ENCODE data around the gene PANK2. TPM values are rescaled to one million over a fixed set of nuclear protein-coding genes. Genes with fewer than 3 reads are reported as not detected.

PANK2 gene
- total RNA-seq, 1 donor, result 57.2 TPM

DNA sequence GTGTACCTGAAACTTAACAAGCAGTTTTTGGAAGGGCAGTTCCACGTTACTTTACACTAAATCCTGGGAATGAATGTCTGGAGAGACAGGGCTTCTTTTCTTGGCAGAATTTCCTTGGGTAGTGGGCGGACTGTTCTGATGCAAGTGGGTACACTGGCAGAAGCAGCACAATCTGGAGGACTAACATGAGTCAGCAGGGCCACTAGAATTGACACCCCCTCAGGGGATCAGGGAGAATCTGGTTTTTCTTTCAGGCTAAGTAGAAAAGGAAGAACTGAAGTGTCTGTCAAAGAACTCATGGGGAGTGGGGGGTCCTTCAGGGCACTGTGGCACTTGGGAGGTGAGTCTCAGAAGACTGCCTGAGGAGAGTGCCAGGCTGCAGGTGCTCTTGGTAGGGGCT lies 34.6 kb downstream of the PANK2 start:
- Histone ChIP-seq H3K79me2 (ENCODE audit: insufficient read depth, low read length) (peaks cover 74% of the 10 kb centered on the region), H3K27me3 (ENCODE audit: insufficient read depth, low read length) (no peaks in the 10 kb centered on the region), H3K36me3 (ENCODE audit: insufficient read depth, low read length) (peaks cover 45% of the 10 kb centered on the region), H3K9me3 (ENCODE audit: low read depth, low read length) (no peaks in the 10 kb centered on the region), H3K4me1 (ENCODE audit: insufficient read depth, low read length) (peaks cover 39% of the 10 kb centered on the region), H2AFZ (ENCODE audit: low read length) (no peak overlapping the region), H4K20me1 (ENCODE audit: insufficient read depth, low read length) (peaks cover 43% of the 10 kb centered on the region), H3K27ac (ENCODE audit: low read depth, low read length) (peak overlapping the region; percentile 50), H3K4me3 (ENCODE audit: insufficient read depth, low read length) (no peak overlapping the region), H3K4me2 (ENCODE audit: insufficient read depth, low read length) (peak overlapping the region; percentile 30)
- TF ChIP-seq CTCF (IDR thresholded peaks at IDR 0.05; ENCODE audit: extremely low read depth, low read depth, low read length), result no peak
- peak; percentile 57 for DNase-seq (ENCODE audit: insufficient read length, low spot score, missing footprints)

DNA sequence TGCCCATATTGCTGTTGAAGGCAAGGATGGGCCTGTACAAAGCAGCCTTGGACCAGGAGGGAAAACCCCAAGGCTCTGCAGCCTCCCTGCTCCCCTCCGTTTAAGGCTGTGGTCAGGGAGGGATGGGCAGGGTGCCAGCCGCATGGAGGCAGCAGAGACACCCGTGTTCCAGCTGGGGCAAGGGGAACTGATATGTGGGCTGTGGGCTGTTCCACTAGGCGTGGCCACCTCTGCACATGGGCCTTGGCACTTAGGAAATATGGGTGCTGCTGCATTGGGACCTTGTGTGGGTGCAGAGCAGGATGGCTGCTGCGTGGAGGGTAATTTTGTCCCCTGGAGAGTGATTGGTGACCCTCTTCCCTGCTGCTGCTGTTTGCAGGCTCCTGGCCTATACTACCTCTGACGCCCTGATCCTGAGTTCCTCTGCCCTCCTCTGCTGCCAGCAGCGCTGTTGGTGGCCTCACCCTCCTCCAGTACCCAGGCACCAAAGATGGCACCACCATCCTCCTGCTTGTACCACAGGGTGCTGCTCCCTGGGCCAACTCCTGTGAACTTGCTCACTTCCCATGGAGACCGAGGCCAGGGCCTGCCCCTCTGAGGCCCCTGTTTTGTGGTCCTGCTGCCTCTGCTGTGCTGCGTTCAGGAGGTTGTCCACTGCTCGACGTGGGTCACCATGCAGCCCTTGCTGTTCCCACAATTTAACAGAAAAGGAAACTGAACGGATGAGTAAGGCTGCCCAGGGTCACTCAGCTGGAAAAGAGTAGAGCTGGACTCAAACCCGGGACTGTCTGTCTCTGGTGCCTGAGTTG lies 35.3 kb downstream of the PANK2 start:
- no peaks in the 10 kb centered on the region for H3K27me3 ChIP-seq (ENCODE audit: insufficient read depth, low read length)
- H3K4me3 ChIP-seq (ENCODE audit: insufficient read depth, low read length), result no peak overlapping the region
- no peak for TF ChIP-seq CTCF (IDR thresholded peaks at IDR 0.05; ENCODE audit: extremely low read depth, low read depth, low read length)
- H3K4me2 ChIP-seq (ENCODE audit: insufficient read depth, low read length), result peak overlapping the region; percentile 30
- H3K4me1 ChIP-seq (ENCODE audit: insufficient read depth, low read length), result peaks cover 39% of the 10 kb centered on the region
- H3K9me3 ChIP-seq (ENCODE audit: low read depth, low read length), result no peaks in the 10 kb centered on the region
- peak overlapping the region; percentile 50 for H3K27ac ChIP-seq (ENCODE audit: low read depth, low read length)
- H4K20me1 ChIP-seq (ENCODE audit: insufficient read depth, low read length), result peaks cover 42% of the 10 kb centered on the region
- peaks cover 67% of the 10 kb centered on the region for H3K79me2 ChIP-seq (ENCODE audit: insufficient read depth, low read length)
- DNase-seq (ENCODE audit: insufficient read length, low spot score, missing footprints), result peak; percentile 34
- no peak overlapping the region for H2AFZ ChIP-seq (ENCODE audit: low read length)
- peaks cover 41% of the 10 kb centered on the region for H3K36me3 ChIP-seq (ENCODE audit: insufficient read depth, low read length)

DNA sequence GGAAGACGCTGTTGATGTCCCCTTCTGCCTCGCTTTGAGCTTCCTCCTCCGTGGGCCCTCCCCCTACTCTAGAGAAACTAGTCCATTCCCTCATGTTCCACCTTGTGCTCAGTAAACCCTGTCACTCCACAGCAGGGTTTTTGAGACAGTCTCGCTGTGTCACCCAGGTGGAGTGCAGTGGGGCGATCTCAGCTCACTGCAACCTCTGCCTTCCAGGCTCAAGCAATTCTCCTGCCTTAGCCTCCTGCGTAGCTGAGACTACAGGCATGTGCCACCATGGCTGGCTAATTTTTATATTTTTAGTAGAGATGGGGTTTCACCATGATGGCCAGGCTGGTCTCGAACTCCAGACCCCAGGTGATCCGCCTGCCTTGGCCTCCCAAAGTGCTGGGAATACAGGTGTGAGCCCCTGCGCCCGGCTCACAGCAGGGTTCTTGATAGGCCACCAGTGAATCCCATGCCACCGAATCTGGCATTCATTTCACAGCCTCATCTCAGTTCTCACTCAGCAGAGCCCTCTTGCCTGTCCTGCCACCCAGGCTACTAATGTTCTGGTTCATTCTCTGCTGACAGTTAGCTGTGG lies 36.0 kb downstream of the PANK2 start:
- H3K4me2 ChIP-seq (ENCODE audit: insufficient read depth, low read length), result no peak overlapping the region
- H3K27ac ChIP-seq (ENCODE audit: low read depth, low read length), result no peak overlapping the region
- H3K27me3 ChIP-seq (ENCODE audit: insufficient read depth, low read length), result no peaks in the 10 kb centered on the region
- no peak for DNase-seq (ENCODE audit: insufficient read length, low spot score, missing footprints)
- no peaks in the 10 kb centered on the region for H3K9me3 ChIP-seq (ENCODE audit: low read depth, low read length)
- peaks cover 37% of the 10 kb centered on the region for H4K20me1 ChIP-seq (ENCODE audit: insufficient read depth, low read length)
- H3K79me2 ChIP-seq (ENCODE audit: insufficient read depth, low read length), result peaks cover 60% of the 10 kb centered on the region
- H2AFZ ChIP-seq (ENCODE audit: low read length), result no peak overlapping the region
- H3K4me1 ChIP-seq (ENCODE audit: insufficient read depth, low read length), result peaks cover 42% of the 10 kb centered on the region
- H3K4me3 ChIP-seq (ENCODE audit: insufficient read depth, low read length), result no peak overlapping the region
- TF ChIP-seq CTCF (IDR thresholded peaks at IDR 0.05; ENCODE audit: extremely low read depth, low read depth, low read length), result no peak
- peaks cover 34% of the 10 kb centered on the region for H3K36me3 ChIP-seq (ENCODE audit: insufficient read depth, low read length)

GRCh38 chr20:3925899-3926638 lies 36.9 kb downstream of the PANK2 start:
- no peaks in the 10 kb centered on the region for H3K9me3 ChIP-seq (ENCODE audit: low read depth, low read length)
- peaks cover 53% of the 10 kb centered on the region for H3K79me2 ChIP-seq (ENCODE audit: insufficient read depth, low read length)
- no peak overlapping the region for H3K4me3 ChIP-seq (ENCODE audit: insufficient read depth, low read length)
- no peak overlapping the region for H2AFZ ChIP-seq (ENCODE audit: low read length)
- H3K4me2 ChIP-seq (ENCODE audit: insufficient read depth, low read length), result no peak overlapping the region
- no peaks in the 10 kb centered on the region for H3K27me3 ChIP-seq (ENCODE audit: insufficient read depth, low read length)
- H3K4me1 ChIP-seq (ENCODE audit: insufficient read depth, low read length), result peaks cover 42% of the 10 kb centered on the region
- H4K20me1 ChIP-seq (ENCODE audit: insufficient read depth, low read length), result peaks cover 37% of the 10 kb centered on the region
- DNase-seq (ENCODE audit: insufficient read length, low spot score, missing footprints), result peak; percentile 11
- no peak overlapping the region for H3K27ac ChIP-seq (ENCODE audit: low read depth, low read length)
- H3K36me3 ChIP-seq (ENCODE audit: insufficient read depth, low read length), result peaks cover 29% of the 10 kb centered on the region
- no peak for TF ChIP-seq CTCF (IDR thresholded peaks at IDR 0.05; ENCODE audit: extremely low read depth, low read depth, low read length)
